Measurements from ENCODE around the gene MINK1. TPM values are rescaled to one million over a fixed set of nuclear protein-coding genes. Genes with fewer than 3 reads are reported as not detected.
"Not testable (repeated sequence)": the region's sequence is repeated elsewhere in the genome, so short reads cannot be mapped to it uniquely, and the experiment has no call there.

MINK1 gene
- polyA plus RNA-seq, 4 donors: 49.3 to 75.6 (median 59.3) TPM

- DNase-seq (ENCODE audit: low read depth in 4 of 4, low spot score in 3 of 4): no peak
These were observed 63.4 kb downstream of the MINK1 start for GRCh38 chr17:4896332-4897197.

GRCh38 chr17:4897198-4897687 lies 64.1 kb downstream of the MINK1 start:
- DNase-seq (ENCODE audit: low read depth in 4 of 4, low spot score in 3 of 4): no peak

GRCh38 chr17:4897785-4898184 lies 64.6 kb downstream of the MINK1 start:
- no peak for DNase-seq (ENCODE audit: low read depth in 4 of 4, low spot score in 3 of 4)

- no peak for DNase-seq (ENCODE audit: low read depth in 4 of 4, low spot score in 3 of 4)
These were observed 65.2 kb downstream of the MINK1 start for GRCh38 chr17:4898351-4898750.

- DNase-seq (ENCODE audit: low read depth in 4 of 4, low spot score in 3 of 4): no peak
These were observed 65.8 kb downstream of the MINK1 start for GRCh38 chr17:4898927-4899326.

GRCh38 chr17:4899341-4900230 lies 66.4 kb downstream of the MINK1 start, which contains the start of gene C17orf107:
Gene C17orf107, plus strand, starts transcription at chr17:4899536. Its CDS starts 227 bp downstream, at chr17:4899763.
- DNase-seq (ENCODE audit: low read depth in 4 of 4, low spot score in 3 of 4): peak in 2 of 4 donors; percentile 48 to 62

- DNase-seq (ENCODE audit: low read depth in 4 of 4, low spot score in 3 of 4): no peak
These were observed 67.3 kb downstream of the MINK1 start for GRCh38 chr17:4900231-4901107.

GRCh38 chr17:4901108-4901647 lies 68.0 kb downstream of the MINK1 start:
- DNase-seq (ENCODE audit: low read depth in 4 of 4, low spot score in 3 of 4): no peak

GRCh38 chr17:4901648-4902344 lies 68.7 kb downstream of the MINK1 start:
- DNase-seq (ENCODE audit: low read depth in 4 of 4, low spot score in 3 of 4): no peak

GRCh38 chr17:4902540-4902939 lies 69.4 kb downstream of the MINK1 start:
- no peak for DNase-seq (ENCODE audit: low read depth in 4 of 4, low spot score in 3 of 4)

GRCh38 chr17:4903051-4903818 lies 70.1 kb downstream of the MINK1 start, which contains the start of gene CHRNE:
Gene CHRNE, minus strand, starts transcription at chr17:4903098. Its CDS starts 35 bp downstream, at chr17:4903063.
- peak; percentile 59 to 77 (median 72) for DNase-seq (ENCODE audit: low read depth in 4 of 4, low spot score in 3 of 4)

GRCh38 chr17:4906642-4907041 lies 73.5 kb downstream of the MINK1 start:
- not testable (repeated sequence) for DNase-seq (ENCODE audit: low read depth in 4 of 4, low spot score in 3 of 4)

GRCh38 chr17:4908301-4908700 lies 75.2 kb downstream of the MINK1 start:
- DNase-seq (ENCODE audit: low read depth in 4 of 4, low spot score in 3 of 4): no peak

- peak; percentile 72 to 81 (median 78) for DNase-seq (ENCODE audit: low read depth in 4 of 4, low spot score in 3 of 4)
These were observed 75.8 kb downstream of the MINK1 start for GRCh38 chr17:4908711-4909496.

- DNase-seq (ENCODE audit: low read depth in 4 of 4, low spot score in 3 of 4): no peak
These were observed 80.9 kb downstream of the MINK1 start for GRCh38 chr17:4913994-4914393.

GRCh38 chr17:4914551-4914950 lies 81.4 kb downstream of the MINK1 start:
- DNase-seq (ENCODE audit: low read depth in 4 of 4, low spot score in 3 of 4): not testable (repeated sequence)

- DNase-seq (ENCODE audit: low read depth in 4 of 4, low spot score in 3 of 4): no peak
These were observed 86.4 kb downstream of the MINK1 start for GRCh38 chr17:4919511-4920047.
